ENCODE results near the gene ZEB1.

The ZEB1 gene

DNA sequence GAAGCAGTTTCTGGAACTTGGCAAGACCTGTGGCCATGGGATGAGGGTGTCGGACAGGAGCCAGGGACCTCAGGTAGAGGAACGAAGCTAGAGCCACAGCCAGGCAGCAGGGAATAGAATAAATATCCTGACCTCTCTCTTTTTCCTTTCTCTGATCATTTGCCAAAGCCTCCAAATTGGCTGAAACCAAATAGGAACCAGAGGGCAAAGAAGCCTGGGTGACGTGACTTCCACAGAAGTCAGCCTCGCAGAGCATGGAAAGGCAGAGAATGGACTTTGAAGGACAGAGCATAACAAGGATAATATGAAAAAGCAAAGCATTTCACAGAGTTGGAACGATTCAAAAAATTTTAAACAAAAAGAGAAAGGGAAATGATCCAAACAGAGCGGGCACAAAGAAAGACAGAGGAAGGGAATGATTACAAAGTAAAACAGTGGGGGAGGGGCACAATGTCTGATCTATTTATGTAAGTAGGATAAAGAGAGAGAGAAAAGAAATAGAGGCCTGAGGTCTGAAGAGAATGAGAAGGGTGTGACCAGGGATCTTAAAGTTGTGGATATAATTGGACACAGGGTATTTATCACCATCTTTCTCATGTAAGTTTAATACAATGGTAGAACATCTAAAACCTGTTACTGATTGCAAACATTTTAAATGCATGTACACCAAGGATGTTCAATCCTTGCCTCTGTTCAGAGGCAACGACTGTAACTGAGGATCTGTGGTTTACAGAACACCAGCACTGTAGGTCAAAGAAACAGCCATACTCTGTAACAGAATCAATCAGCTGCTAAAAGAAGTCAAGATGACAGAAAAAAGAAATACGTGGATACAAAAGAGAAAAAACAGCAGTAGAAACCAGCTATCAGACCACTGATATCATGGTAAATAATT is 4.5 kb upstream of the ZEB1 start:
- POLR2A ChIA-PET = no interaction called here
- TF ChIP-seq, protein P1, sequence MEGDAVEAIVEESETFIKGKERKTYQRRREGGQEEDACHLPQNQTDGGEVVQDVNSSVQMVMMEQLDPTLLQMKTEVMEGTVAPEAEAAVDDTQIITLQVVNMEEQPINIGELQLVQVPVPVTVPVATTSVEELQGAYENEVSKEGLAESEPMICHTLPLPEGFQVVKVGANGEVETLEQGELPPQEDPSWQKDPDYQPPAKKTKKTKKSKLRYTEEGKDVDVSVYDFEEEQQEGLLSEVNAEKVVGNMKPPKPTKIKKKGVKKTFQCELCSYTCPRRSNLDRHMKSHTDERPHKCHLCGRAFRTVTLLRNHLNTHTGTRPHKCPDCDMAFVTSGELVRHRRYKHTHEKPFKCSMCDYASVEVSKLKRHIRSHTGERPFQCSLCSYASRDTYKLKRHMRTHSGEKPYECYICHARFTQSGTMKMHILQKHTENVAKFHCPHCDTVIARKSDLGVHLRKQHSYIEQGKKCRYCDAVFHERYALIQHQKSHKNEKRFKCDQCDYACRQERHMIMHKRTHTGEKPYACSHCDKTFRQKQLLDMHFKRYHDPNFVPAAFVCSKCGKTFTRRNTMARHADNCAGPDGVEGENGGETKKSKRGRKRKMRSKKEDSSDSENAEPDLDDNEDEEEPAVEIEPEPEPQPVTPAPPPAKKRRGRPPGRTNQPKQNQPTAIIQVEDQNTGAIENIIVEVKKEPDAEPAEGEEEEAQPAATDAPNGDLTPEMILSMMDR (IDR thresholded peaks at IDR 0.05; ENCODE audit: insufficient read depth, low read length, missing control alignments) = no peak
- CTCF ChIA-PET = interaction anchor here (1.0 kb wide), 1 partner anchor 25 kb away, joined by 3 read pairs; no protein-coding TSS in a partner anchor
- H3K4me3 ChIP-seq (ENCODE audit: low read depth, low read length) = no peak overlapping the region
- no peak for DNase-seq (ENCODE audit: low read depth, low spot score)

DNA sequence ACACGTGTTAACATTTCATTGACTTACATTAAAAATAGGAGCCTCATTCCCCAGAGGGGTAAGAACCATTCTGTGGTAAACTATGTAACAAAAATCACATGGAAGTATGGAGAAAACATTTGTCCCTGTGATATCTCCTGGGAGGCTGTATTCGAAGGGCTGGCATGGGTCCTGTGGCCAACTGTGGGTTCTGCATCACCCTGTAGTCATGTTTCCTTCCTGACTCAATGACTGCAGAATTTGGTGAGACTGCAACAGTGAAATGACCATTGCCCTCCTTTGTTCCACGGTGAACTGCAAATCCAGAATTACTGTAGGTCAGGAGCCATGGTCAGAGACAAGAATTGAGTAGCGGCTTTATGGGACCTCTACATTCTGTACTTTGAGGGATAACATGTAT is 3.6 kb upstream of the ZEB1 start:
- no peak for DNase-seq (ENCODE audit: low read depth, low spot score)
- CTCF ChIA-PET = no interaction called here
- POLR2A ChIA-PET = no interaction called here
- TF ChIP-seq, protein P1 (IDR thresholded peaks at IDR 0.05; ENCODE audit: insufficient read depth, low read length, missing control alignments) = no peak
- H3K4me3 ChIP-seq (ENCODE audit: low read depth, low read length) = no peak overlapping the region

DNA sequence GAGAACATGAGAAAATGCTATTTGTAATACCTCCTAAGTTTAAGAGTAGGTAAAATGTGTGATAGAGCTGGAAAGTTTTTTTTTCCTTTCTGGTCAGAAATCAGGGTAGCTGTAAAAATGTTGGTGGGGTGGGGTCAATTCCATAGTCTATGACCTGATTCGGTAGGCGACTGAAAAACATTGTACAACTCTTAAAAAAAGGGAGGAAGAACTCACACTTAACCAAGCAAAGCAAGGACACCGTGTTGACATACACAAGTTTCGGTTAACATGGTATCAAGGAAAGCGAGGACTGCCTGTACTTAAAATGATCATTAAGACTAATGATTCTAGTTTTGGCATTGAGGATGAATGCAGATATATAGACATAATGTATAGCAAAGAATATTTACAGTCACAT is 1.8 kb upstream of the ZEB1 start:
- DNase-seq (ENCODE audit: low read depth, low spot score) = no peak
- ChIA-PET CTCF (interaction anchor here (0.9 to 1.4 kb wide), 4 partner anchors 12 to 533 kb away, joined by 3 to 8 read pairs (median 3); no protein-coding TSS in a partner anchor), POLR2A (no interaction called here)
- TF ChIP-seq, protein P1 (IDR thresholded peaks at IDR 0.05; ENCODE audit: insufficient read depth, low read length, missing control alignments) = no peak
- H3K4me3 ChIP-seq (ENCODE audit: low read depth, low read length) = no peak overlapping the region

DNA sequence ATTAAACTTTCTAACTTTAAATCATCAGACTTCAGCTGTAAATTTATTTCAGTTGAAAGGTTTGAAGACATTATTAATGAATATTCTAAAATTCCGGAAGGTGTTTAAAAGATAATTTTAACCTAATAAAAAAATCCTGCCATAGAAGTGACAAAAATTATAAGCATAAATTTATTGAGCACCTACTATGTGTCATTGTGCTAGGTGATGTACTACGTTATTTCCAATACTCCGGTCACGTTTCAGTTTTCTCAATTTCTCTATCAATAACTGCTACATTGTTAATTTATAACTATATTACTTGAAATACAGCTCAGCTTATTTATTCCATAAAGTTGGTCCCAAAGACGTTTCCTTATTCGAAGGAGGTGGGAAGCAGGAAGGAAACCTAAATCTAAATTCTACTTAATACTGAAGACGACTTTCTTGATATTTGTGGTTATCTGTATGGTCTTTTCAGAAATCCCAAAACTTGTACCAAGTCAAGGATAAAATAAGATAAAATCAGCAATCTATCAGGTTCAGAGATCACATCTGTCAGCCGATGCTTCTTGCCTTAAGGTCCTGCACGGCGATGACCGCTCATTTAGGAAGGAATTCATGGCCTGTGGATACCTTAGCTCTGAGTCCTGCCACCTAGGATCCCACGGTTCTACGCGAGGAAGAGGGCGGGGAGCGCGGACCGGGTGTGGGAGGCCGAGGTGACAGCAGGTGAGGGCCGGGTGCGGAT is 1.2 kb upstream of the ZEB1 start:
- no peak for DNase-seq (ENCODE audit: low read depth, low spot score)
- CTCF ChIA-PET = interaction anchor here (0.9 to 1.7 kb wide), 5 partner anchors 11 to 534 kb away, joined by 3 to 8 read pairs (median 3); no protein-coding TSS in a partner anchor
- POLR2A ChIA-PET = interaction anchor here (0.8 kb wide), 1 partner anchor 380 kb away, joined by 3 read pairs; no protein-coding TSS in a partner anchor
- peak overlapping the region; percentile 83 for H3K4me3 ChIP-seq (ENCODE audit: low read depth, low read length)
- TF ChIP-seq, protein P1 (IDR thresholded peaks at IDR 0.05; ENCODE audit: insufficient read depth, low read length, missing control alignments) = no peak

DNA sequence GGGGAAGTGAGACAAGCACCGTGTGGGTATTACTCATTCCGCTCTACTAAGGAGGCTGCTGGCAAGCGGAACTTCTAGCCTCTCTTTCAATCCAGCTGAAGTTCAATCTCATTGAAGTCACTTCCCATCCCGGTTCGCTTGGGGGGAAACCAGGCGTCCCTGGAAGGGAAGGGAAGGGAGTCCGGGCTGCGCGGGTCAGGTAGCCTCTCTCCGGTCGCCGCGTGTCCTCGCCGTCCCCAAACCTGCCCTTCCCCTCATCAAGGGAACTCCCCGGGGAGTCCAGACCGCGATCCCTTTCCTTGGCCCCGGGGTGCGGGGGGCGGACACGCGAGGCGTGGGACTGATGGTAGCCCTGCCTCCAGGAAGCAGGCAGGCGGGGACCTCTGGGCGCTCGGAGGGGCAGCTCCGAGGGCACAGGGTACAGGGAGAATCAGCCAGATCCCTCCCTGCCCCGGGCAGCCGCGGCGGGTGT is 598 bp upstream of the ZEB1 start:
- ChIA-PET CTCF (interaction anchor here (1.0 to 1.7 kb wide), 4 partner anchors 10 to 534 kb away, joined by 3 to 8 read pairs (median 3); no protein-coding TSS in a partner anchor), POLR2A (interaction anchor here (0.8 kb wide), 1 partner anchor 380 kb away, joined by 3 read pairs; no protein-coding TSS in a partner anchor)

More for the DNA sequence above, 598 bp upstream of the ZEB1 start:
- no peak for DNase-seq (ENCODE audit: low read depth, low spot score)
- TF ChIP-seq, protein P1 (IDR thresholded peaks at IDR 0.05; ENCODE audit: insufficient read depth, low read length, missing control alignments) = no peak
- peak overlapping the region; percentile 83 for H3K4me3 ChIP-seq (ENCODE audit: low read depth, low read length)
